ENCODE measurements around the gene TENM3.

DNA sequence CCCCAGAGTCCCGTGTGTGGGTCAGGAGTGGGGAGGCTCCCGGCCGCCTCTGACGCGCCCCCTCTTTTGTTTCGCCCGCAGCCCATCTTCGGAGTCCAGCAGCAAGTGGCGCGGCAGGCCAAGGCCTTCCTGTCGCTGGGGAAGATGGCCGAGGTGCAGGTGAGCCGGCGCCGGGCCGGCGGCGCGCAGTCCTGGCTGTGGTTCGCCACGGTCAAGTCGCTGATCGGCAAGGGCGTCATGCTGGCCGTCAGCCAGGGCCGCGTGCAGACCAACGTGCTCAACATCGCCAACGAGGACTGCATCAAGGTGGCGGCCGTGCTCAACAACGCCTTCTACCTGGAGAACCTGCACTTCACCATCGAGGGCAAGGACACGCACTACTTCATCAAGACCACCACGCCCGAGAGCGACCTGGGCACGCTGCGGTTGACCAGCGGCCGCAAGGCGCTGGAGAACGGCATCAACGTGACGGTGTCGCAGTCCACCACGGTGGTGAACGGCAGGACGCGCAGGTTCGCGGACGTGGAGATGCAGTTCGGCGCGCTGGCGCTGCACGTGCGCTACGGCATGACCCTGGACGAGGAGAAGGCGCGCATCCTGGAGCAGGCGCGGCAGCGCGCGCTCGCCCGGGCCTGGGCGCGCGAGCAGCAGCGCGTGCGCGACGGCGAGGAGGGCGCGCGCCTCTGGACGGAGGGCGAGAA is 556.5 kb downstream of the TENM3 start:
- TF ChIP-seq, protein P1, sequence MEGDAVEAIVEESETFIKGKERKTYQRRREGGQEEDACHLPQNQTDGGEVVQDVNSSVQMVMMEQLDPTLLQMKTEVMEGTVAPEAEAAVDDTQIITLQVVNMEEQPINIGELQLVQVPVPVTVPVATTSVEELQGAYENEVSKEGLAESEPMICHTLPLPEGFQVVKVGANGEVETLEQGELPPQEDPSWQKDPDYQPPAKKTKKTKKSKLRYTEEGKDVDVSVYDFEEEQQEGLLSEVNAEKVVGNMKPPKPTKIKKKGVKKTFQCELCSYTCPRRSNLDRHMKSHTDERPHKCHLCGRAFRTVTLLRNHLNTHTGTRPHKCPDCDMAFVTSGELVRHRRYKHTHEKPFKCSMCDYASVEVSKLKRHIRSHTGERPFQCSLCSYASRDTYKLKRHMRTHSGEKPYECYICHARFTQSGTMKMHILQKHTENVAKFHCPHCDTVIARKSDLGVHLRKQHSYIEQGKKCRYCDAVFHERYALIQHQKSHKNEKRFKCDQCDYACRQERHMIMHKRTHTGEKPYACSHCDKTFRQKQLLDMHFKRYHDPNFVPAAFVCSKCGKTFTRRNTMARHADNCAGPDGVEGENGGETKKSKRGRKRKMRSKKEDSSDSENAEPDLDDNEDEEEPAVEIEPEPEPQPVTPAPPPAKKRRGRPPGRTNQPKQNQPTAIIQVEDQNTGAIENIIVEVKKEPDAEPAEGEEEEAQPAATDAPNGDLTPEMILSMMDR (IDR thresholded peaks at IDR 0.05), result no peak
- no peak for TF ChIP-seq POLR2A (IDR thresholded peaks at IDR 0.05)

Data from lower leg skin (tissue), 3 donors.